Skeletal muscle satellite cell (primary cell): ENCODE results near the gene RAB27A.
"Not testable (repeated sequence)": the region's sequence is repeated elsewhere in the genome, so short reads cannot be mapped to it uniquely, and the experiment has no call there.

Source experiments
- H3K27me3 ChIP-seq: 2 replicates; pipeline ENCODE4 v1.7.0; 2013; ENCODE audit warnings: low read length; ENCODE audit not compliant: control insufficient read depth, insufficient read depth
- H3K36me3 ChIP-seq: 2 replicates; pipeline ENCODE4 v1.7.0; 2013; ENCODE audit warnings: mild to moderate bottlenecking, control low read depth, low read length; ENCODE audit not compliant: insufficient read depth
- H3K4me1 ChIP-seq: 2 replicates; pipeline ENCODE4 v1.7.0; 2013; ENCODE audit warnings: low read length; ENCODE audit not compliant: control insufficient read depth, insufficient read depth
- H3K4me2 ChIP-seq: 2 replicates; pipeline ENCODE4 v1.7.0; 2013; ENCODE audit warnings: mild to moderate bottlenecking, low read length
- H3K4me3 ChIP-seq: 2 replicates; pipeline ENCODE4 v1.7.0; 2013; ENCODE audit warnings: low read length
- H3K9ac ChIP-seq: 2 replicates; pipeline ENCODE4 v1.7.0; 2013; ENCODE audit warnings: mild to moderate bottlenecking, low read depth, low read length, moderate library complexity
- H3K9me3 ChIP-seq: replicated peaks from 2 replicates; pipeline ENCODE4 v1.7.0; 2013; ENCODE audit warnings: mild to moderate bottlenecking, control low read depth, low read length

RAB27A gene

DNA sequence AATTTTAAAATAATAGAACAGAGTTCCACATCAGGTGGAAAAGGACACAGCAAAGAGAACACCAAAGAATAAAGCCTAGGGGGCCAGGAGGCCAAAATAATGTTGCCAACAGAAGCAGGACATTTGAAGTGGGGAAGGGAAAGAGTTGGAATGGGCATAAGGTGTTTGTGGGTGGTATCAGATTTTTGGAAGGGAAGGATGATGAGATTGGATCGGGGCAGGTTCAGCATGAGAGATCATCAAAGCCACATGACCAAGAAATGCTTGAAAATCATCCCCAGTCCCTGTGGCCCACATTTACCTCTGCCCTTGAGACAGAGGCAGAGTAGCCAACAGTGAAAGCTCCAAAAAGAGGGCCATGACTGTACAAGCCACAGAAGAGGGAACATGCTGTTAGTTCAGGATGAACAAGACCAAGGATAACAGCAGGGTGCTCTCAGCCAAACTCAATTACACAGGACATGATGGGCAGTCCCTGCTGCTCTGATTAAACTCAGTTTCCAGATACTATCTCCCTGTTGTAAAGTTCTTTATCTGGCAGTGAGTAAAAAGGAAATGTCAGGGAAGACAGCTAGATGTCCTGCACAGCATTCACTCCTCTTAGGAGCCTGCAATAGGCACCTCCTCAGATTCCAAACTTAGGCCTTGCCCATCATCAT, 32.5 kb downstream of the RAB27A start:
- no peaks in the 10 kb centered on the region for H3K36me3 ChIP-seq
- no peak overlapping the region for H3K4me2 ChIP-seq
- H3K9me3 ChIP-seq: no peaks in the 10 kb centered on the region
- no peak overlapping the region for H3K4me3 ChIP-seq
- peaks cover 11% of the 10 kb centered on the region for H3K4me1 ChIP-seq
- no peaks in the 10 kb centered on the region for H3K27me3 ChIP-seq
- H3K9ac ChIP-seq: no peak overlapping the region

DNA sequence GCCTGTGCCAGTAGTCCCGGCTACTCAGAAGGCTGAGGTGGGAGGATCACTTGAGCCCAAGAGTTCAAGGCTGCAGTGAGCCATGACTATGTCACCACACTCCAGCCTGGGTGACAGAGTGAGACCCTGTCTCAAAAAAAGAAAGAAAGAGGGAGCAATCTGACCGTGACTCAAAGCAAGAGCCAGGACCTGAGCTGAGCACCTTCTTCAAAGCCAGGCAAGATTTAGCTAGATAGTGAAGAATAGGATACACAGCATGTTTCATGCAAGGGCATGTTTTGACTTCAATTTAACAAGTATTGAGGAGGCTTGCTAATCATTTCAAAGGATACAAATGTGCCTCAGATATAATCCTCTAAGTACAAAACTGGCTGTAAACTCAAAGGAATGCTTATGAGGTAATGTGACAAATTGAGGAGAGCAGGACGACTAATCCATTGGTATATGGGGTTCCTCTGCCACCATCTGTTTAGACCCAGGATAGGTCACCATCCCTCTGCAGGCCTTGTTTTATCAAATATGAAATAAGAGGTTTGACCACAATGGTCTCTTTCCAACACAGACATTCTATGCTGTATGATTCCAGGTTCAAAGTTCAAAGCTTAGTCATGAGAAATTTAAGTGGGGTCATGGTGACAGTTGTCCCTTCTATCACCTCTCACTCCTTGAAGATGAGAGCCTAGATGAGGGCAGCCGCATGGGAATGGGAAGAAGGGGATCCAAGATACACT, 33.2 kb downstream of the RAB27A start:
- Histone ChIP-seq H3K36me3 (no peaks in the 10 kb centered on the region), H3K4me2 (no peak overlapping the region), H3K9ac (no peak overlapping the region), H3K4me3 (no peak overlapping the region), H3K9me3 (no peaks in the 10 kb centered on the region), H3K4me1 (peaks cover 11% of the 10 kb centered on the region), H3K27me3 (no peaks in the 10 kb centered on the region)

DNA sequence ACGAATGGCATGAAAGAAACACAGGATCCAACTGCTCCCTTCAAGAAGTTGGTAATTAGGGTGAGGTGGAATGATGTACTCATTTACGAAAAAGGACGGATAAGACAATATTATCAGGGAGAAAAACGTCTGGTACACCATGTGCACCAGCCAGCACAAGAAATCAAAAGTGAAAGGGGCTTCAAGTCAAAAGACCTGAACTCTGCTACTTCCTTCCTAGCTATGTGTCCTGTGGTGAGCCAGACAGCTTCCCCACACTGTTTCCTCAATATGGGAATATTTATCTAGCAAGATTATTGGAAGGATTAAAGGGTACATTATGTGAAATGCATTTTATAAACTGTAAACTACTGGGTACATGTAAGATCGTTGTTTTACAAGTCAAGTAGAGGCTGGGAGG, 33.9 kb downstream of the RAB27A start:
- H3K36me3 ChIP-seq: no peaks in the 10 kb centered on the region
- H3K27me3 ChIP-seq: no peaks in the 10 kb centered on the region
- no peak overlapping the region for H3K9ac ChIP-seq
- no peak overlapping the region for H3K4me2 ChIP-seq
- no peaks in the 10 kb centered on the region for H3K9me3 ChIP-seq
- peaks cover 11% of the 10 kb centered on the region for H3K4me1 ChIP-seq
- H3K4me3 ChIP-seq: no peak overlapping the region

DNA sequence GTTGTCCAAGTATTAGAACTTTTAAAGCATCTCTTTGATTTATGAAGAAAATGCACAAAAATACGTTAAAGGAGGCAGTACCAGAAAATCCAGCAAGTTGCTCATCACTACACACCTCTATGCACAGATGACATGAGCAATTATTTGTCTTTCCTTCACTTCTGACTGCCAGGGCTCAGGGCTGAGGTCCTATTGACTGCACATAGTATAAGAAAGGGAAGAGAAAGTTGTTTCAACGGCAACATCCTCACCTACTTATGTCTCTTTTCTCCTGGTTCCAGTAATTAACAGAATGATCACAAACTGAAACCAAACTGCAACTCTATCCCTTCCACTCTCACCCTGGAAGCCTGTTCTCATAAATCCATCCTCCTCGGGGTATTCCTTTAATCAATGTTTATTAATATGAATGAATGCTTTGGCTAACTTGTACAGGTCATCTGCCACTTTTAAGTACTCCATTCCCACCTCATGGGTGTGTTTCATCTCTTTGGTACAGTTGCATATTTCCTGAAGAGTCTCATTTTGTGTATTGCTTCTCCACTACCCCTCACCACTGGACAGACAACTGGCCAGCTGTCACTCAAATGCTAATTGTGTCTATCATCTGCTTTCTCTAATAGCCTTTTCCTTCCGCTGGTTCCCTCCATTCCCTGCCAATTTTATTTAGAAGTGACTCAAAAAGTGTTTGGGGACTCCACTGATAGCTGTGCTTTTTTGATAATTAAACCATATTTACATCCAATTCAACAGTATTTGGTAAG, 34.5 kb downstream of the RAB27A start:
- no peak overlapping the region for H3K9ac ChIP-seq
- no peak overlapping the region for H3K4me3 ChIP-seq
- no peaks in the 10 kb centered on the region for H3K9me3 ChIP-seq
- peaks cover 11% of the 10 kb centered on the region for H3K4me1 ChIP-seq
- no peak overlapping the region for H3K4me2 ChIP-seq
- H3K27me3 ChIP-seq: no peaks in the 10 kb centered on the region
- no peaks in the 10 kb centered on the region for H3K36me3 ChIP-seq

DNA sequence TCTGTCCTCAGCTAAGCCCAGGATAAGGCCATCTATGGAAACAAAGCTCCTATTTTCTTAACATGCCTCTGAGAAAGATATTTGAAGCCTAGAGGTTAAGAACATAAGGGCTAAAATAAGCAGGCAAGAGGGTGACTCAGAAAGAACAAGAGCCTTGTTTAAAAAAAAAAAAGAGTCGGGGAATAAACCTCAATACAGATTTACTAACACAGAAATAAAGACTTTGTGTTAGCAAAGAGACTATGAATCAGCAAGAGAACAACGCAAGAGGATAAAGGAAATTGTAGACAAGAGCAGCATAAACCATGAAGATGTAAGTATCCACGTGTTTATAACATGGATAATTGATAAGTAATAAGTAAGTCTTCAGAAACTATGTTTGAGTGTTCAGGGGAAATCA, 36.0 kb downstream of the RAB27A start:
- no peaks in the 10 kb centered on the region for H3K36me3 ChIP-seq
- peaks cover 11% of the 10 kb centered on the region for H3K4me1 ChIP-seq
- H3K27me3 ChIP-seq: no peaks in the 10 kb centered on the region
- peak overlapping the region; percentile 73 for H3K4me2 ChIP-seq
- no peak overlapping the region for H3K4me3 ChIP-seq
- H3K9me3 ChIP-seq: no peaks in the 10 kb centered on the region
- H3K9ac ChIP-seq: peak overlapping the region; percentile 3

DNA sequence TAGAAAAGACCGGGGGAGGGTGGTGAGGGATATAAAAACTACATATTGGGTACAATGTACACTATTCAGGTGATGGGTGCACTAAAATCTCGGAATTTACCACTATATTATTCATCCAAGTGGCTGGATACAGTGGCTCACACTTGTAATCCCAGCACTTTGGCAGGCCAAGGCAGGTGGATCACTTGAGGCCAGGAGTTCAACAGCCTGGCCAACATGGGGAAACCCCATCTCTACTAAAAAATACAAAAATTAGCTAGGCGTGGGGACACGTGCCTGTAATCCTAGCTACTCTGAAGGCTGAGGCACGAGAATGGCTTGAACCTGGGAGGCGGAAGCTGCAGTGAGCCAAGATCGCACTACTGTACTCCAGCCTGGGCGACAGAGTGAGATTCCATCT, 37.4 kb downstream of the RAB27A start:
- H3K9me3 ChIP-seq, H3K4me2 ChIP-seq, H3K9ac ChIP-seq, H3K36me3 ChIP-seq, H3K4me3 ChIP-seq, H3K27me3 ChIP-seq: not testable (repeated sequence)
- H3K4me1 ChIP-seq: peaks cover 11% of the 10 kb centered on the region

DNA sequence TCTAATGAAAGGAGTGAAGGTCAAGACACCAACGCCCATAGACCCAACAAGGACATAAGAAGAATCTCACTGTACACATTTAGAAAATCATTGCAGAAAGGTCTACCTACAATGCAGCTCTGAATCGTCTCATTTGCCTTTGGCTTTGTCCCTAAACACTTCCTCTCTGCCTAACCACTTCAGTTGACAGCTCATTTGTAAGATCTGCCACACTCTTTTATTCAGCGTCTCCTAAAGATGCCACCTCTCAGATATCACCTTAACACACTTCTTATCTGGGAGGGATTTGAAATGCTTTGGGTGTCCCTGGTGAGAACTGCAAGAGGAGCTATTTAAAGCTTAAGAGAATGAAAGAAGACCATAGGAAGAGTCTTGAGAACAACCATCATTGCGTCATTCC, 38.7 kb downstream of the RAB27A start:
- Histone ChIP-seq H3K4me1 (peaks cover 11% of the 10 kb centered on the region), H3K4me3 (no peak overlapping the region), H3K36me3 (no peaks in the 10 kb centered on the region), H3K9me3 (no peaks in the 10 kb centered on the region), H3K9ac (no peak overlapping the region), H3K27me3 (no peaks in the 10 kb centered on the region), H3K4me2 (no peak overlapping the region)

DNA sequence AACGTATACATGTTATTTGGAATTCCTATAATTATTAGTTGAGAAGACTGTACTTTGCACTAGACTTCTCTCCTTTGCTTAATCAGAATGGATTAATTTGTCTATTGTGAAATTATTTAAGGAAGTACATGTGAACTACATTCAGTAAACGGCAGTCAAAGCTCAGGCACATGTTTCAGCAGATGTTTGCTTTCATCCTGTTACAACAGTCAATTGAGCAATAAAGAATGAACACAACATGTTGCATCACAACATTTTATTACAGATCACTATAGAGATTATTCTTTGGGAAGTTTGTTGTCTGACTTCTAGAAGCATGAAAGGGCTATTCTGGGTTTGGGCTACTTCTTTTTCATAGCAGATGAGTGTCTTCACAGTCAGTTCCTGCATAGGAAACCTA, 39.2 kb downstream of the RAB27A start:
- H3K4me1 ChIP-seq: peaks cover 11% of the 10 kb centered on the region
- H3K4me2 ChIP-seq: no peak overlapping the region
- H3K4me3 ChIP-seq: no peak overlapping the region
- H3K36me3 ChIP-seq: no peaks in the 10 kb centered on the region
- H3K9ac ChIP-seq: no peak overlapping the region
- H3K9me3 ChIP-seq: no peaks in the 10 kb centered on the region
- H3K27me3 ChIP-seq: no peaks in the 10 kb centered on the region

DNA sequence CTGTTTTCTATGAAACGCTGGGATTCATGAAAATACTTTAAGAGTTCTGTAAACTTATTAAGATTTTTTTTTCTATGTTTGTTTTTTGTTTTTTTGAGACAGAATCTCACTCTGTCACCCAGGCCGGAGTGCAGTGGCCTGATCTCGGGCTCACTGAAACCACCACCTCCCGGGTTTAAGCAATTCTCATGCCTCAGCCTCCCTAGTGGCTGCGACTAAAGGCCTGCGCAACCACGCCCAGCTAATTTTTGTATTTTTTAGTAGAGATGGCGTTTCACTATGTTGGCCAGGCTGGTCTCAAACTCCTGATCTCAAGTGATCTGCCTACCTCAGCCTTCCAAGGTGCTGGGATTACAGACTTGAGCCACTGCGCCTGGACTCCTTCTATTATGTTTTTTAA, 39.7 kb downstream of the RAB27A start:
- not testable (repeated sequence) for H3K9ac ChIP-seq, H3K9me3 ChIP-seq, H3K4me2 ChIP-seq, H3K36me3 ChIP-seq, H3K27me3 ChIP-seq, H3K4me3 ChIP-seq
- H3K4me1 ChIP-seq: peaks cover 11% of the 10 kb centered on the region

DNA sequence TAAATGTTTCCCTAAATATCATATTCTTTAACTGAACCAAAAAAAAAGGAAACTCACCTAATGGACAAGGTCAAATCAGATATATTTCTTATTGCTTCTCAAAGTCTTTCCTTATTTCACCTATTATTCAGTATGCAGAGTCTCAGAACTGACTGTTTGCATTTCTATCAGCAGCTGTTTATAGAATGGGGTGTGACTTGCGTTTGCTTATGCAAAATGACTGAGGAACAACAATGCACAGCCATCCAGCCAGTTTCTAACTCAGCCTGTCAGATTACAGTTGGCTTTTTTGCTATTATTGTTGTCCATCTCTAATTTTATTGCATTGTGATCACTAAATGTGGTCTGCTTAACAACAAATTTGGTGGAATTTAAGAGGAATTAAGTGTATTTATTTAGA, 40.7 kb downstream of the RAB27A start:
- no peaks in the 10 kb centered on the region for H3K36me3 ChIP-seq
- H3K4me1 ChIP-seq: peaks cover 8% of the 10 kb centered on the region
- no peak overlapping the region for H3K4me3 ChIP-seq
- no peak overlapping the region for H3K9ac ChIP-seq
- H3K27me3 ChIP-seq: no peaks in the 10 kb centered on the region
- H3K9me3 ChIP-seq: no peaks in the 10 kb centered on the region
- no peak overlapping the region for H3K4me2 ChIP-seq

DNA sequence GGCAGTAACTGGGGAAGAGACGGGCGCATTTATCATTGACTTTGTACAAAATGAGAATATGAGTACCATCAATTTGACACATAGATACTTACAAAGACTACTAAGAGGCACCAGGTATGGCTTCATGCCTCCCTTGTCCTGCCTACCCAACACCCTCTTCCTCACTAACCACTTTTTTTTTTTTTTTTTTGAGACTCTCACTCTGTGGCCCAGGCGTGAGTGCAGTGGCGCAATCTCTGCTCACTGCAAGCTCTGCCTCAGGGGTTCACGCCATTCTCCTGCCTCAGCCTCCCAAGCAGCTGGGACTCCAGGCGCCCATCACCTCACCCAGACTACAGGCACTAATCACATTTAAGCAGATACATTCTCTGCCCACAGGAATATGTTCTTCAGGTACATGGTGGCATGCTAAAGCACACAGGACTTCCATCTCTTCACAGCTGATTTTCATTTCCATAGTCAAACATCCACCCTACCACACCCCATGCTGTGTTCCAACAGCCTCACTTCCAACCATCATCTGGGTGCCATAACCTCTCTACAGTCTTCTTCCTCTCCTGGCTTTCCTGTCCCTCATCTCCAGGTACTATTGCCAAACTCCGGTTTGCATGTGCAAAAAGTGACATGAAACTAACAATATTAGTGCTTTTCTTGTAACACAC, 41.7 kb downstream of the RAB27A start:
- Histone ChIP-seq H3K4me3 (no peak overlapping the region), H3K9me3 (no peaks in the 10 kb centered on the region), H3K4me2 (no peak overlapping the region), H3K36me3 (no peaks in the 10 kb centered on the region), H3K27me3 (no peaks in the 10 kb centered on the region), H3K9ac (no peak overlapping the region), H3K4me1 (no peaks in the 10 kb centered on the region)
